GM19025 (cell line): ENCODE results near the gene FXYD1.
"Not testable (repeated sequence)": the region's sequence is repeated elsewhere in the genome, so short reads cannot be mapped to it uniquely, and the experiment has no call there.

Experiments
- ATAC-seq: cut with Tn5 transposase; IDR thresholded peaks from one replicate; pipeline ENCODE4 v1.9.1; 2021; ENCODE audit warnings: mild to moderate bottlenecking, low read depth, moderate library complexity; ENCODE audit not compliant: unreplicated experiment

Gene FXYD1

GRCh38 chr19:35138305-35138892, at the start of gene FXYD1:
FXYD1 (plus strand) TSS chr19:35138824; CDS start chr19:35140080, 1,256 bp downstream.
- ATAC-seq: no peak

- ATAC-seq: no peak
Measured at GRCh38 chr19:35089554-35089953, 49.1 kb upstream of the FXYD1 start.

GRCh38 chr19:35090160-35090505, 48.5 kb upstream of the FXYD1 start:
- ATAC-seq: no peak

GRCh38 chr19:35090506-35091214, 48.0 kb upstream of the FXYD1 start:
- ATAC-seq: no peak

- no peak for ATAC-seq
Measured at GRCh38 chr19:35093430-35093829, 45.2 kb upstream of the FXYD1 start.

GRCh38 chr19:35093941-35094647, 44.5 kb upstream of the FXYD1 start:
- no peak for ATAC-seq

- ATAC-seq: no peak
Measured at GRCh38 chr19:35094656-35095055, 44.0 kb upstream of the FXYD1 start.

- ATAC-seq: no peak
Measured at GRCh38 chr19:35095667-35096368, 42.8 kb upstream of the FXYD1 start.

GRCh38 chr19:35098413-35099049, 40.1 kb upstream of the FXYD1 start:
- no peak for ATAC-seq

- no peak for ATAC-seq
Measured at GRCh38 chr19:35099155-35099896, 39.3 kb upstream of the FXYD1 start.

- ATAC-seq: no peak
Measured at GRCh38 chr19:35099897-35100275, 38.7 kb upstream of the FXYD1 start.

GRCh38 chr19:35100588-35101533, 37.8 kb upstream of the FXYD1 start:
- no peak for ATAC-seq

GRCh38 chr19:35101949-35102348, 36.7 kb upstream of the FXYD1 start:
- not testable (repeated sequence) for ATAC-seq

GRCh38 chr19:35103614-35104013, 35.0 kb upstream of the FXYD1 start:
- ATAC-seq: not testable (repeated sequence)

- ATAC-seq: no peak
Measured at GRCh38 chr19:35104361-35104760, 34.3 kb upstream of the FXYD1 start.

GRCh38 chr19:35105047-35105410, 33.6 kb upstream of the FXYD1 start:
- ATAC-seq: no peak

- no peak for ATAC-seq
Measured at GRCh38 chr19:35105411-35106290, 33.0 kb upstream of the FXYD1 start.

- no peak for ATAC-seq
Measured at GRCh38 chr19:35106291-35106583, 32.4 kb upstream of the FXYD1 start.
